ENCODE measurements around the gene TMTC1.

The TMTC1 gene

DNA sequence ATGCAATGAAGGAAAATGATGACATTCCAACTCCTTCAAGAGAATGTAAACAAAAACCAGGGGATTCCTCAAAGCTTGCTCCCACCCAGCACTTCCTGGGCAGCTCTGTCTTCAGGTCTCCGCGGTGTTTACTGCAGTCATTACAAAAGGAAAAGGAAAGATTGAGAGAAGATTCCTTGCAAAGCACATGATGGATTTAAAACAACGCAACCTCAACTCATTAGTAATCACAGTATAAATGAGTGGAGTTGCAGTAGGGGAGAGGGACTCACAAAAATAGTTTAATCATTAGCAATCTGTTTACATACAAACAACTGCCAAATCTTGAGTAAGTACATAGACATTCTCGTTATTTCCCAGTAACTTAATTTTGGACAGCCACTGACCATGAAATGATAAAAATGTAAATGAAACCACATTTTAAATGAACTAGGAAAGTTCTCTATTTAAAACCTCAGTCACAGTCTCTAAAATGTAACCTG is 236.6 kb downstream of the TMTC1 start:
- in situ Hi-C loops (cut with MboI; ENCODE audit: low sequenced_read_pairs) = no loop called here

DNA sequence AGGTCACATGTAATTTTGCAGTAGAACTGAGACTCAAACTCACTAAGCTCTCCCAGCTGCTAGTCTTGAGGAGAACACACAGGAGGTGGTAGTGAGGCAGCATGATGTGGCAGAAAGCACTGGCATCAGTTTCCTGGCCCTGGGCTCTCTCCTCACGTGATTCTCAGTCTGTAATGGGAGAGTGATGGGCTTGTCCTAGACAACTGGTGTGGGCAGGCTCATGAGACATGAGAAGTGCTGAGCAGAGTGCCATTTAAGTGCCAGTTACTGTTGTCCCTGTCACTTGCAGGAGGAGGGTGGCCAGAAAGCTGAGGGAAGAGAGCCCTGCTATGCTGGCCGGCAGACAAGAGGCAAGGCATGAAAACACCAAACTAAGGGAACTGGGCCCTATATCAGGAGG is 237.7 kb downstream of the TMTC1 start:
- in situ Hi-C loops (cut with MboI; ENCODE audit: low sequenced_read_pairs) = no loop called here

DNA sequence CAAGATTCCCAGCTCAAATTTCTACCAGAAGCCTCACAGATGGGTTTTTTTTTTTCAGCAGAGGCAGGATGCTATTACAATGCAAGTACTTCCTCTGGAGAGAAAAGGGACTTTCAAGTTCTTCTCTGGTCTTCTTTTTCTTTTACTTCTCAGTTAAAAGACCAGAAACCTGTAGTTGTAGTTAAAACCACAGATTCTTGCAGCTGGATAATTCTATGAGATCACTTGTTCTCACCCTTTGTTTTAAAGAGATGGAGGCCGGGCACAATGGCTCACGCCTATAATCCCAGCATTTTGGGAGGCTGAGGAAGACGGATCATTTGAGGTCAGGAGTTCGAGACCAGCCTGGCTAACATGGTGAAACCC is 238.7 kb downstream of the TMTC1 start:
- in situ Hi-C loops (cut with MboI; ENCODE audit: low sequenced_read_pairs) = no loop called here

DNA sequence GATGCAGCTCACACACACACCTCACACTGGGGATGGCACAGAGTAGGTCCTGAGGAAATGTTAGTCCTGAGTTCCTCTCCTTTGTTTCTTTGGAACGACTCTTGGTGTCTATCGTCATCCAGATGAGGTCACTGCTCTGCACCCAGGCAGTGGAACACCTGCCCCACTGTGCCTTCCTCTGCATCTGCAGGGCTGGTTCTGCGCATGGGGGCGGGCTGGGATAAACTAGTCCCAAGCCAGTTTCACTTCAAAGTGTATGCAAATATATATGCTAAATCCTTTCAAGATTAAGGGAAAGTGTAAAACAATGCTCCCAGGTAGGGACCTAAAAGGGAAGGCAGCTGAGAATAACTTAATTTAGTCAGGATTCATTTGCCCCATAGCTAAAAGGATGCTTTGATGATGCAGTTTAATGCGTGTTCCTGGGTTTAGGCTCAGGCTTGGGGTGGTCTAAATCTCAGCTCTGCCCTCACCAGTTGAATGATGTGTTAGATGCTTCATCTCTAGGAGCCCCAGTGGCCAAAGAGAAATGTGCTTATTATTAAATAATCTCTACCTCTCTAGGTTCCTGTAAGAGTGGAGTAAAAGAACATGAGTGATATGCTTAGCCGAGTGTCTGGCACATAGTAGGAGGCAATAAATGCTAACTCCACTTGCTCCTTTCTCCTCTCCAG is 239.2 kb downstream of the TMTC1 start:
- in situ Hi-C loops (cut with MboI; ENCODE audit: low sequenced_read_pairs) = no loop called here

DNA sequence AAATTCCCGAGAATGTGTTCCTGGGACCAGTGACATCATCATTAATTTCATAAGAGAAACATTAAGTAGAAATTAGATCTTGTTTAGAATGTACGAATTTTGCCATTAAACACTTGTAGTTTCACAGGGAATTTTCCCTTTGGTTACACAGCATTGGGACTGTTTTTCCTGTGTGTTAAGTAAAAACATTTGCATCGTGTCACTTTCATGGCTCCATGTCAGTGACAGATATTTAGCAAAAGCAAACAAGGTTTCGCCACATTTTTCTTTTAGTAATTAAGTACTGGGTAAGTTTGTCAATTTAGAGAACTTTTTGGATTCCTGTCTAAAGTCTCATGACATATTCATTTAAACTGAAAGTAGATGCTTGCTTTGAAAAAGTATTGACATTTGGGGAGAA is 240.7 kb downstream of the TMTC1 start:
- in situ Hi-C loops (cut with MboI; ENCODE audit: low sequenced_read_pairs) = no loop called here

DNA sequence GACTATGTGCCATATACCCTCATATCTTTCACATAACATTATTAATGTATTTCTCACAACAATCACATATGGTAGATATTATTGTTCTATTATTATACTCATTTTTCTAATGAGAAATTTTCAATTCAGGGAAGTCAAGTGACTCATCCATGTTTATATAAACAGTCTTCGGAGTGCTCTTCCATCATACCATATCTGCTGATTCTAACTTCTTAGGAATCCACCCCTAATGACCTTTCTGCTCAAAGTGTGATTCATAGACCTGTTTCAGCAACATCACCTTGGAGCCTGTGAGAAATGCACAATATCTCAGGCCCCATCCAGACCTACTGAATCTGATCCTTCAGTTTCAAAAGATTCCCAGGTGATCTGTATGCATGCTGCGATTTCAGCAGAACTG is 246.4 kb downstream of the TMTC1 start:
- in situ Hi-C loops (cut with MboI; ENCODE audit: low sequenced_read_pairs) = no loop called here

DNA sequence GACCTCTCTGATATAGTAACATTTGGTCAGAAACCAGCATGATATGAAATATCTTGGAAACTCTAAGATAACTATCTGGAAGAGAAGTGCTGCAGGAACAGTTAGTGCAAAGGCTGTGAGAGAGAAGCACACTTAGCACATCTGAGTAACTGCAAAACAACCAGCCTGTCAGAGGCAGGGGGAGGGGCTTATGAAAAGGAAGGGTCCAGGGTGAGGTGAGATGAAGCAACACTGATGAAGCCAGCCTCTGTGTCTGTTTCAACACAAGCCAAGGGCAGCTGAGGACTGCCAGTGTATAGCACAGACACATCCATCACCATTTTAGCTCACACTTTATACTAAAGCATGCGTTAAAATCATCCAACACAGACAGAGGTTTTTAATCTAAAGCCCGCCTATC is 248.8 kb downstream of the TMTC1 start:
- in situ Hi-C loops (cut with MboI; ENCODE audit: low sequenced_read_pairs) = no loop called here

DNA sequence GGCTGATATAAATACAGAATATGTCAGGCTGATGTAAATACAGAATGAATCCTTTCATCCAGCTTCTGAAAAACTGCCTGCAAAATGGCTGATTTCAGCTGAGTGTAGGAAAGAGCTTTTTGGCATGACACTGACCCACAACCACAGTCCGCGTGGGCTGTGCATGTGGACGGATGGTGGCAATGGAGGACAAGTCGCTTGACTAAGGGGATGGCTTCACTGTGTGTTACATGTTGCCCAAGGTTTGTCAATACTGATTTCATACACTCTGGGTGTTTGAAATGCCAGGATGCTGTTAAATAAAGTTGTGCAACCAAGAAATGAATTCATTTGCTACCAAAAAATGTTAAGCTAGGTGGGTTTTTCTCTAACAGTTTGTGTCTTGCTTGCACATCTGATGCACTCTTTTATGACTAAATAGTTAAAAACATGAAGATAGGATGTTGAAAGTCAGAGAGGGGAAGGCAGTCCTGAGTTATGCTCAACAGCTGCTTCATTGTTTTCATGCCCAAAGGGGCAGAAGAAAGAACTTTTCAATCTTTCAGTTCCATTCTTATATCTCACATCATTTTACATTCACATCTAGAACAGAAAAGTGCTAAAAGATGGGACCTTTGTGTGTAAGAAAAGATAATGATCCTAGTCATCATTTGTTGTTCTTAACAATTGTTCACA is 249.8 kb downstream of the TMTC1 start:
- in situ Hi-C loops (cut with MboI; ENCODE audit: low sequenced_read_pairs) = no loop called here

DNA sequence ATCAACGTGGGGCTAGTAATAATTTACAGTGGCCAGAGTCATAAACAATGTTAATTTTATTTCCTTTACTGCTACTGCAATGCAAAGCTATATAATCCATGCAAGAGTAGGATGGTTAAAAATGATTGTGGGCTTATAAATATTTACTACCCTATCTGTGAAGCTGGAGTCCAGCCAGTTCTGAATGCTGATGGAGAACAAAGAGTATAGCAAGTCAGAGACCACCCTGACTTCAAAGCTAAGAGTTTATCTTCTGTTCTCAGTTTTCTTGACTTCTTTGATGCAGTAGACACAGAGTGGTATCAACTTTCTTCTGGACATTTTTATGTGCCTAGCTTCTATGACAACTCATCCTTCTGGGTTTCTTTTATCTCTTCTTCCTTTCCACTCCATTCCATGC is 252.3 kb downstream of the TMTC1 start:
- in situ Hi-C loops (cut with MboI; ENCODE audit: low sequenced_read_pairs) = no loop called here

DNA sequence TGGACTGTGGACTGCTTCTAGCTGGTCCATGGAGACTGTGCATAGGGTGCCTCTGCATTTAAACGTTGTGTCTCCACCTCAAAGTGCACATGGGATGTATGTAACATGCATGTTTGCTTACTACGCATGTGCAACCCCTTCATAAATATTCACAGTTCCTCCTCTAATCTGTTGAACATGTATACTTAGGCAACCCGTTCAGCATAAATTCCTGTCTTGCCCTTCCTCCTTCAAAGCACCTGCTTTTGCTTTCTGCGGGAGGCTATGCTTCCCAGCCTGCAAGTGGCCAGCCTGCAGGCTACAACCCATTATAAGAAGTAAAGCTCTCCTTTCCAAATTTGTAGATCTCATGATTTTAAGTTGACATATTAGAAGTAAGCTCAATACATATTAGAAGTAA is 253.3 kb downstream of the TMTC1 start:
- in situ Hi-C loops (cut with MboI; ENCODE audit: low sequenced_read_pairs) = no loop called here

DNA sequence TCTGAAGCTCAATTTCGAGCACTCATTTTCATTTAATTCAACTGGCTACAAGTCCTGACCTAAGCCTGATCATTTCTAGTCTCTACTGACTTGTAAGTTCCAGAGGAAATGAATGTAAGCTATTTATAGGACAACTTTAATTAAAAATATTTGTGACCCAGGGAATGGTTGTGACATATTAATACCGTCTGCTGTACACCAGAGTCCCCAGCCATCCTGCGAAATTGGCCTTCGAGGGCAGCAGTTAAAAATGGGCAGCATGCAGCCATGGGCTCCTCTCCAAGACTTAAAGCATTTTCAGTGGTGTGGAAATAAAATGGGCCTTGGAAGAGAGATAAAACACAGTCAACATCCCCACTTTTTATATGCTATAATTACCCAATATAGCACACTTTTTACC is 255.6 kb downstream of the TMTC1 start:
- in situ Hi-C loops (cut with MboI; ENCODE audit: low sequenced_read_pairs) = no loop called here

DNA sequence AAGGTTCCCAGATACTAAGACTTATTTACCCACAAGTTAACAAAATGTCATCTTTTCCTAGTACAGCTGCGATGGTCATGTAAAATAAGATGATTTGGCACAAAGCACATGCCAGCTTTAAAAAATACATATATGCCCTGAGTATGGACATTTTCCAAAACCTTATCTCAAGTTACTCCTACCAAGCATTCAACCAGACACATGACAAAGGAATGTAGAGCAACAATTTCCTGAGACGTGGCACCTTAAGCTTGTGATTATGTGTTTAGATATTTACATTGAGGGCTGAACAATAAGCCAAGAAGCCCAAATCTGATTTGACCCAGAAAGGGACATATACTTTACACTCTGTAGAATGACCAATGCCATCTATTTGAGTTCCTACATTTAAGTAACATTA is 261.8 kb downstream of the TMTC1 start:
- in situ Hi-C loops (cut with MboI; ENCODE audit: low sequenced_read_pairs) = loop anchor here (25.0 kb wide), 1 partner anchor 1290 kb away; no protein-coding TSS in a partner anchor

DNA sequence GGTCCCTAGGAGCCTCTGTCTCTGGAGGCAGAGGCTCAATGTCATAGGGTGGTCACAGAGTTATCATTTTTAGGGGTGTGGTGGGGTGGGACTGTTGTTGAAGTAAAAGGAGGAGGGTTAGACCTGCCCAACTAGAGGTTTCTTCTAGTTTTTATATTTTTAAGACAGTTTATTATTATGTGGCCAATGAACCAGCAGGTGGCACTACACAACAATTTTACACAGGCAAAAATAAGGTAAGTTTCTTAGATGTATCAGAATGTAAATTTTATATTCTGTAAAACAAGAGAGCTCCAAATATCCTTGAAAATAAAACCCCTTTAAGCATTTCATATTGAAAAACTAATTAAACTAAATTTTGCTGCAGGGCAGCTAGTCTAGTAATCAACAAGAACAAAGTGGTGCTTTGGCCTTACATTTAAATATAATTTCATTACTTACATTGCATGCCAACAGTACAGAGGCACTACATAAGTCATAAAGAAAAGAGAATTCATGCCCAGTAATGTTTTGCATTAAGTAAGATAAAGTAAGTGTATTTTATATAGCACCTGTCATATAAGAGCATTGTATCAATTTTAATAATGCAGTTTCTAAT is 264.1 kb downstream of the TMTC1 start:
- in situ Hi-C loops (cut with MboI; ENCODE audit: low sequenced_read_pairs) = loop anchor here (25.0 kb wide), 1 partner anchor 1293 kb away; no protein-coding TSS in a partner anchor

DNA sequence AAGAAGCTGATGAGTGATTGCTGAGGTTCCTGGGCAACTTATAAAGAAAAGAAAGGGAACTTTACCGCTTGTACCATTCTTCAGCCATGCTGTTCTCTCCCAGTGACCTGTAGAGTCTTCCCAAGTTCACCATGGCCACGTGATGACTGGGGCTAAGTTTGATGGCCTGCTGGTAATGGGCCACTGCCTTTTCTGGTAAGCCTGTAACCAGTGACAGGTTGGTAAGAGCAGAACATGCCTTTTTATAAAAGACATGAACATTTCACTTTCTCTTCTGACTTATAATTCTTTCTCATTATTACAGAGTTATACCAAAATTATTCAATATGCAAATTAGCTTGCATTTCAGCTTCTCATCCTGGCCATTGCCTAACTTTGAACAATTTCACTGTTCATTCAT is 265.3 kb downstream of the TMTC1 start:
- in situ Hi-C loops (cut with MboI; ENCODE audit: low sequenced_read_pairs) = loop anchor here (25.0 kb wide), 1 partner anchor 1294 kb away; no protein-coding TSS in a partner anchor

DNA sequence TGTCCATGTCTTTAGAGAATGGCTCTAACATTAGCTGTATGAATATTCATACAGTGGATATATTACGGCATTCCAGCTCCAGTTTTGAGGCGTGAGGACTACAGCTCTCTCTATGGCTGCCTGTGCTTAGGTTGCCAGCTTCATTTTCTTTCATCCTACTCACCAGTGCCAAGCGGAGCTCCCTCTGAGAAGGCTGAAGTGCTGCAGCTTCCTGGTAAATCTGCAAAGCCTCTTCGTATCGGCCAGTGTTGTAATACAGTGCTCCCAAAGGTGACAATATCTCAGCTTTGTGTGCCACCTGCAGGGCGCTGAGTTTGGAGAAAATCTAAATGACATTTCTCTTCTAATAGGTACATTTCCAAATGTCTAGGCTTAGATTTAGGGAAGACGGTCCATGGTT is 266.5 kb downstream of the TMTC1 start:
- in situ Hi-C loops (cut with MboI; ENCODE audit: low sequenced_read_pairs) = loop anchor here (25.0 kb wide), 1 partner anchor 1295 kb away; no protein-coding TSS in a partner anchor

DNA sequence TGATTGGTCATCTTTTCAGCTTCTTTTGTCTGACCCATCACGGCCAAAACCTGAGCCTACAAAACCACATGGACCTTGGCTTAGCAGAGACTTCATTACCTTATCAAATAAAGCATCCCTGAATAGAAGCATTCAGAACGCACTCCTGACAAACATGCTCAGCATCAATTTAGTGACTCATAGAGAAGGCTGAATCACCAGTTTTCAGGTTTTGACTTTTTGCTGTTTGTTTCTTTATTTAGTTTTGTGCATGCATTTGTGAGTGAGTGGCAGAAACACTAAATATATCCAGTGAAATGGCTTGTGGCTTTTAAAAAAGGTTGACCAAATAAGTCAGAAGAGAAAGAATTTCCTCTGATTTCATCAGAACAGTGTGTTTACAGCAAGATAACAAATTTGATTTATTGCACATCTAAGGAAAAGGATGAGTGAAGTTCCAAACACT is 267.3 kb downstream of the TMTC1 start:
- in situ Hi-C loops (cut with MboI; ENCODE audit: low sequenced_read_pairs) = loop anchor here (25.0 kb wide), 1 partner anchor 1296 kb away; no protein-coding TSS in a partner anchor

DNA sequence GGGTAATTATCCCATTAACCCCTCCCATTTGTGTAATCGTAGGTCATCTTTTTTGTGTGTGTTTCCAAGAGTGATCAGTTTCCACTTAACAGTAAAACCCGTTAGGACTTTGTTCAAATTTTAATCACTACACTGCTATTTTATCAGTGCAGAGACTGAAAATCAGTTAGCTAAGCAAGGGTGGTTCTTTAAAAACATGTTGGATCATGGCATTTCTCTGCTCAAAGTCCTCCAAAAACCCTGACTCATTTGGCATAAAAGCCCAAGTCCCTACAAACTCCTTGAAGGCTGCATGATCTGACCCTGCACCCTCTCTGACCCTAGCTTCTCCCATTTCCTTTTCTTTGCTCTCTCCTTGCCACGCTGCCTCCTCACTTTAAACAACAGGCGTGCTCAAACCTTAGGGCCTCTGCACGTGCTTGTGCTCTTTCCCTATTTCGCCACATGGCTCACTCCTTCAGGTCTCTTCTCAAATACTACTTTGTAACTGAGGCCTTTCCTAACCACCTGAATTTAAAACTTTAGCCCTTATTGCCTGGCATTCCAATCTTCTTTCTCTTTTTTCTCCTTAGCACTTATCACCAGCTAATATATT is 273.1 kb downstream of the TMTC1 start:
- in situ Hi-C loops (cut with MboI; ENCODE audit: low sequenced_read_pairs) = loop anchor here (25.0 kb wide), 1 partner anchor 1302 kb away; no protein-coding TSS in a partner anchor

DNA sequence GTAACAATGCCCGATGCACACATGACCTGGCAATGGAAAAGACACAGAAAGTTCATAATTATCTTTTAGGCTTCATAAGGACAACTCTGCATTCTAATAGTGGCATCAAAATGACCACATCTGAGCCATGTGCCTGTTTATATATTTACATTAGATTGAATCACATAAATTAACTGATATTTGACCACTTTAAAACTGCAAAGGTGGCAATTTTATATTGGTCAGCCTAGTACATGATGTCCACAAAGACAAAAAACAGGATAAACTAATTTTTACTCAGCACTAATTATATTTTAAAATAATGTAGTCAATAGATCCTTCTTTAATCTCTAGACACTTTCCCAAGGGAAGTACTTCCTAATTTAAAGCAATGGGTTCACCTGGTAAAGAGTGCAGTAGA is 274.2 kb downstream of the TMTC1 start:
- in situ Hi-C loops (cut with MboI; ENCODE audit: low sequenced_read_pairs) = loop anchor here (25.0 kb wide), 1 partner anchor 1303 kb away; no protein-coding TSS in a partner anchor

DNA sequence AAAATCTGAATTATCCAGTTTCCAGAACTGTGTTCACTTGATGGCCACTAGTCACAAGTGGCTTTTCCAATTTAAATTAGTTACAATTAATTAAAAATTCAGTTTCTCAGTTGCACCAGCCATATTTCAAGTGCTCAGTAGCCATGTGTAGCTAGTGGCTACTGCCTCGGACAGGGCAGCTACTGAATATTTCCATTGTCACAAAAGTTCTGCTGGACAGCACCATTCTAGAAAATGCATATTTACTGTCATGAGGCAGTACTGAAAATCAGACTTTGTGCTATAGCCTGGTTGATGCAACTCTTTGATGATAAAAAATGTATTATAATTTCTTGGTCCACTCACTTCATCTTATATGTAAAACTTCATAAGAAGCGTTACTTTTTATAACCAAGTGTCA is 274.8 kb downstream of the TMTC1 start:
- in situ Hi-C loops (cut with MboI; ENCODE audit: low sequenced_read_pairs) = loop anchor here (25.0 kb wide), 1 partner anchor 1303 kb away; no protein-coding TSS in a partner anchor

DNA sequence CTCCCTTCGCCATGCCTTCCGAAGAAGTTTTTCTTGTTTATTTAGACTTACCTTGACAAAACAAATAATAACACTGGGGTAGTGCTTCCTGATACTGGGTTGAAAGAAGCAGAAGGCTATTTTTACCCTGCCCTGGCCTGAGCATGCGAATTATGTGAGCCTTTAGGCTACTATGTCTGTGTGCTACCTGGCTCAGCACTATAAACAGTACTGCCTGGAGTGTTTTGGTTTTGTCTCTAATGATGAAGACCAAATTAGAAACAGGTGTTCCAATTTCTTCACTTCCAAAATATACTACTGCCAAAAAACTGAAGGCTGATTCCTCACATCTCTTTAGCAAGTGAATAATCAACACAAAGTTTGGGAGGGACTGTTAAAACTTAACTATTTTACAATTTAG is 278.6 kb downstream of the TMTC1 start:
- in situ Hi-C loops (cut with MboI; ENCODE audit: low sequenced_read_pairs) = loop anchor here (25.0 kb wide), 1 partner anchor 1307 kb away; no protein-coding TSS in a partner anchor

DNA sequence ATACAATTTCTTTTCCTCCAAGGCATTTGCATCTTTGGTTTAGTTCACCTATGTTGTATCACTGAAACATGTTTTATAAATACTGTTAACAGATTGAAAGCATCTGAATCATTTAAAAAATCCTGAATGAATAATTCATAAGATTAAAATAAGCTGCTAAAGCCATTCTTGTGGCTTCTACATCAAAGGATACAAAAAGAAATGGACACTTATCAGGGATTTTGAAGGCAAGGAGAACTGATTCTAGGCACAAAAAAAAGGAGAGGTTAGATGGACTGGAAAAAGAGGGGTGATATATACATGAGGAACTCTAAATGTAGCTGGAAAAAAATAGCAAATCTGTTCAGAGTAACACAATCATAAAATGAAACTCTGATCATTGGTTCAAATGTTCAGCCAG is 280.5 kb downstream of the TMTC1 start:
- in situ Hi-C loops (cut with MboI; ENCODE audit: low sequenced_read_pairs) = loop anchor here (25.0 kb wide), 1 partner anchor 1309 kb away; no protein-coding TSS in a partner anchor

Measured in HL-60/S4 treated with retinoic acid at 250 ng/mL for 4 days and 3 days (cell line).